Activated CD4-positive, CD25-positive, alpha-beta regulatory T cell treated with anti-CD3 and anti-CD28 coated beads, Interleukin-2, amount 50 U/mL, for 16 hours (primary cell): ENCODE results near the gene EIF4G3.
"Not testable (repeated sequence)": the region's sequence is repeated elsewhere in the genome, so short reads cannot be mapped to it uniquely, and the experiment has no call there.

Source experiments
- DNase-seq: peaks from one replicate; pipeline ENCODE4 v3.0.0-alpha.2; 2020; ENCODE audit warnings: low read depth, low spot score

EIF4G3 gene

GRCh38 chr1:21176586-21177555, at the start of gene EIF4G3:
Gene EIF4G3, minus strand, starts transcription at chr1:21176897. Its CDS starts 174,155 bp downstream, at chr1:21002742.
- DNase-seq = peak; percentile 95

DNA sequence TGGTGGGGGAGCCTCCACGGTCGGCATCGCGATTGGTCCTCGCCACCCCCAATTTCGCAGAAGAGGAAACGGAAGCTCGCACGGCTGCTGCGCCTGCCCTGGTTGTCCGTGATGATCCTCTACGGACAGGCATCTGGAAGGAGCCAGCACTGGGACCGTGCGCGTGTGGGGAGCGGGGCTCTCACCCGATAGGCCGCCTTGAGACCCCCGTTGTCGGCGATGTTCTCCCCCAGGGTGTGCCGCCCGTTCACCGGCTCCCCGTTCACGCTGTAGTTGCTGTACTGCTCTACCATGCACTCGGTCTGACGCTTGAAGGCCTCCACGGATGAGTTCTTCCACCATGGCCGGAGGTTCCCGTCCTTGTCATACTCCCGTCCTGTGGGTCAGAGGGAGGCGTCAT, 48.4 kb upstream of the EIF4G3 start:
- DNase-seq = no peak

DNA sequence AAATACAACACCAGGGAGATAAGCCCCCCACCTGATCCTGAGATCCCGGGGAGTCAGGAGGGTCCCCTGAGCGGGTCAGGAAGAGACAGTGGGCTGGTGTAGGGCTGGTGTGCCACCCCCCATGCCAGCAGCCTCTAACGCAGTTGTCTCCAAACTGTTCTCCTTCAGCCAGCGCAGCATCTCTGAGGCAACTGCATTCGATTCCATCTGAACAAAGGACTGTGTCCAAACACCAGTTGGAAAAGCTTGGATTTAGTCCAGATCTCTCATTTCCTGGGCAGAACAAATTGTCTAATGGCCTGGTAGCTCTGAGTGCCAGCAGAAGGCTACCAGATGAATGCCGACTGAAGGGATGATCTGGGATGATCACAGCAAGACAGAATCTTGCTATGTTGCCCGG, 44.1 kb upstream of the EIF4G3 start:
- no peak for DNase-seq

GRCh38 chr1:21219674-21220073, 43.0 kb upstream of the EIF4G3 start:
- DNase-seq = no peak

- DNase-seq = no peak
Observed at GRCh38 chr1:21217812-21218596, 41.3 kb upstream of the EIF4G3 start.

DNA sequence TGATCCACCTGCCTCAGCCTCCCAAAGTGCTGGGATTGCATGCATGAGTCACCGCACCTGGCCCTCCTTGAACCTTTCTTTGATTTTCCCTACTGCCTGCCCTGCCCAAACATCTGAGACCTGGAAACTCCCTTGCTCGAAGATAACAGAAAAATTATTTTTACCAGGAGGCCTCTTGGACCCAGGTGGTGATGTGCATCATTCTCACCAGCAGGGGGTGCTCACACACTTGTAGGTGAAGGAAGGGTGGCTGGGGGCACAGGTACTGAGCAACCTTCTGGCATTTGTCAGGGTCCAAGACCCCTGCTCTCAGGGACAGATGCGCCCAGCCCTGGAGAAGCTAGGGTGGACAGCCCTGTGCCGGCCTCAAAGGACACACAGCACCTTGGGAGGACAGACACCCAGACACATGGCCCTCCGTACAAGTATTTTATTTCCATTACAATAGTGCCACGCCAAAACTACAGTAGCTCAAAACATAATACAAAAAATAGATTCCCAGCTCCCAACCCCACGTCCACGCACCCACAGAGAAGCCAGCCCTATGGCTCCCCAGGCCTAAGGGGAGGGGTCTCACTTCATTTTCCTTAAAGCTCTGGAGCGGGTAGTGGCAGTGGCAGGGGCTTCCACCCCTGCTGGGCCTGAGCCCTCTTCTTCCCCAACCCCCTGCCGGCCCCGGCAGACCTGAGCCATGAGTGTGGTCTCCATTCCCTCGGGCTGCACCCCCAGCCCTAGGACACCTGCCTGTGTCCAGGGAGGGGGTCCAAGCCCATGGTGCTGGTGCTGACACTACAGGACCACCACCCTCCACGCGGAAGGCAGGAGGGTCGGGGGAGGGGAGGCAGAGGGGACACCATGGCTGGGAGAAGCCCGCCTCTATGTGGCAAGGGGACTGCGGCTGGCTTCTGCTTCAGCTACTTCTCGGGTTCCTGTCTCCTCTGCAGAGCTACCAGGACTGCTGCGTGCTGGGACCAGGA, 40.4 kb upstream of the EIF4G3 start:
- DNase-seq = peak; percentile 36

GRCh38 chr1:21212126-21212525, 35.4 kb upstream of the EIF4G3 start:
- DNase-seq = no peak

DNA sequence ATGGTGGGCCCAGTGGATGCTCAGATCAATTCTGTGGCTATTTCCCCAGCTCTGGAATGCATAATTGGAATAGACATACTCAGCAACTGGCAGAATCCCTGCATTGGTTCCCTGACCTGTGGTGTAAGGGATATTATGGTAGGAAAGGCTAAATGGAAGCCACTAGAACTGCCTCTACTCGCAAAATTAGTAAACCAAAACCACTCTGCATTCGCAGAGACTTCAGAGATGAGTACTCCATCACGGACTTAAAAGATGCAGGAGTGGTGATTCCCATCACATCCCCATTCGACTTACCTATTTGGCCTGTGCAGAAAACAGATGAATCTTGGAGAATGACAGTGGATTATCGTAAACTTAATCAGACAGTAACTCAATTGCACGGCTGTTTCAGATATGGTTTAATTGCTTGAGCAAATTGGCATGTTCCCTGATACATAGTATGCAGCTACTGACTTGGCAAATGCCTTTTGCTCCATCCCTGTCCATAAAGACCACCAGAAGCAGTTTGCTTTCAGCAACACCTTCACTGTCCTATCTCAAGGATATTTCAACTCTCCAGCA, 31.5 kb upstream of the EIF4G3 start:
- not testable (repeated sequence) for DNase-seq

DNA sequence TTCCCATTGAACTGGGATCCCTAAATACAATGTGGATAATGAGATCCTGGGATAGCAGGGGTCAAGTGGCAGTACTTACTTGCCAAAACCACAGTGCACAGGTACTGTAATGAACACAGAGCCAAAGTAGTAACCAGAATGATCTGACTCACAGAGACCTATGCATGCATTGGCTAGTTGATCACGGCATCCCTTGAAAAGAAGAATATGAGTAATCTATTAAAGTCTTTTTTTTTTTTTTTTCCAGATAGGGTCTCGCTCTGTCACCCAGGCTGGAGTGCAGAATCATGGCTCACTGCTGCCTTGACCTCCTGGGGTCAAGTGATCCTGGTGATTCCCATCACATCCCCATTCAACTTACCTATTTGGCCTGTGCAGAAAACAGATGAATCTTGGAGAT, 29.4 kb upstream of the EIF4G3 start:
- DNase-seq = no peak

- no peak for DNase-seq
Observed at GRCh38 chr1:21205416-21205815, 28.7 kb upstream of the EIF4G3 start.

DNA sequence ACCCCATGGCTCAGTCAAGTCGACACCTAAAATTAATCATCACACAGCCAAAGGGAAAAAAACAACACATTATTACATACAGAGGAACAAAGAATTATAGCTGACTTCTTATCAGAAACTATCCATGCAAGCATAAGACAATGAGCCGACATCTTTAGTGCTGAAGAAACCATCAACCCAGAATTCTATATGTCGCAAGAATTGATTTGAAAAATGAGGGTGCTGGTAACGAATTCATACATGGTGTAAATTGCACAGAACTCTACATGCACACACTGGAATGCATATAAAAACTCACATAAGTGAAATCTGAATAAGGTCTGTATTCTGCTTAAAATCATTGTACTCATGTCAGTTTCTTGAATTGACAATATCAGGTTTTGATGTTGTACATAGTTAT, 25.0 kb upstream of the EIF4G3 start:
- DNase-seq = no peak

DNA sequence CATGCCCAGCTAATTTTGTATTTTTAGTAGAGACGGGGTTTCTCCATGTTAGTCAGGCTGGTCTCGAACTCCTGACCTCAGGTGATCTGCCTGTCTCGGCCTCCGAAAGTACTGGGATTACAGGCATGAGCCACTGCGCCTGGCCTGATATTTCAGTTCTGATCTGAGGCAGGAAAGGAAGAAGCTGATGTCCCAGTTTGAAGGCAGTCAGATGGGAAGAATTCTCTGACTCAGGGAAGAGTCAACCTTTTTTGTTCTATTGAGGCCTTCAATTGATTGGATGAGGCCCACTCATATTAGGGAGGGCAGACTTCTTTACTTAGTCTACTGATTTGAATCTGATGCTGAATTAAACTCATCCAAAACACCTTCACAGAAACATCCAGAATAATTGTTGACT, 24.5 kb upstream of the EIF4G3 start:
- DNase-seq = not testable (repeated sequence)

DNA sequence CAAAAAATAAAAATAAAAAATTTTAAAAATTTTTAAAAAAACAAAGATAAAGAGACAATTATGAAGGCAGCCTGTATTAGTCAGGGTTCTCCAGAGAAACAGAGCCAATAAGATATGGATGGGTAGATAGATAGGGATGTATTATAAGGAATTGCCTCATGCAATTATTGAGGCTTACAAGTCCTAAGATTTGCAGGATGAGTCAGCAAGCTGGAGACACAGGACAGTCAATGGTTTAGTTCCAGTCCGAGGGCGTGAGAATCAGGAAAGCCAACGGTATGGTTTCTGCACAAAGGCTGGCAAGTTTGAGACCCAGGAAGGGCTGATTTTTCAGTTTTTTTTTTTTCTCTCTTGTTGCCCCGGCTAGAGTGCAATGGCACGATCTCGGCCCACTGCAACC, 24.1 kb upstream of the EIF4G3 start:
- no peak for DNase-seq

GRCh38 chr1:21198929-21199328, 22.2 kb upstream of the EIF4G3 start:
- no peak for DNase-seq

DNA sequence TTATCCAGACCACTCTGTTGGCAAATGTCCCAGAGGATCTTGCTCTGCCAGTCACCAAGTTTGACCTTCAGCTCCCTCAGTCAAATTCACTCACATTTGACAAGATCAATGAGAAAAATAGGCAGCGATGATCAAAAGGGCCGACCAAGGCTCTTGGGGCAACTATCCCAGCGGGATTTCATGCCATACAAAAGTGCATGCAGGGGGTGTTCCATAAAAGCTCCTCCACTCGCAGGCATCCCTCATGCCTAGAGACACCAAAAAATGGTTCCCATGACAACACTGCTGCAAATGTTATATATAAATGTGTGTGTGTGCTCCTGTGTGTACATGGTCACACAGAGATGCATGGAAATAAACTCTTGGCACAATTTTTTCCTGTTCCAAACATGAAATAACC, 16.2 kb upstream of the EIF4G3 start:
- no peak for DNase-seq

GRCh38 chr1:21192284-21192683, 15.6 kb upstream of the EIF4G3 start:
- no peak for DNase-seq

DNA sequence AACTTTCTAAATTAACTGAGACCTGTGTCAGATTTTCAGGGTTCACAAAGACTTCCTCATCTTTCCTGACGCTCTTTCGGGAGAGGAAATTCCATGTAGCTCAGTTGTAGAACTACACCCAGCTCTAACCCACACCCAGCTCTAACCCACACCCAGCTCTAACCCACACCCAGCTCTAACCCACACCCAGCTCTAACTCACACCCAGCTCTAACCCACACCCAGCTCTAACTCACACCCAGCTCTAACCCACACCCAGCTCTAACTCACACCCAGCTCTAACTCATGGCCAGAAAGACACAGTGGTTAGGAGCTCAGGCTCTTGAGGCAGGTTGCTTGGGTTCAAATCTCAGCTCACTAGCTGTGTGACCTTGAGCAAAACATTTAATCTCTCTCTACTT, 14.1 kb upstream of the EIF4G3 start:
- not testable (repeated sequence) for DNase-seq

GRCh38 chr1:21189906-21190500, 13.3 kb upstream of the EIF4G3 start:
- DNase-seq = no peak

- DNase-seq = no peak
Observed at GRCh38 chr1:21189421-21189820, 12.7 kb upstream of the EIF4G3 start.

- no peak for DNase-seq
Observed at GRCh38 chr1:21188235-21188634, 11.5 kb upstream of the EIF4G3 start.
